NCI-H146 treated with DMSO at 0.1 percent for 48 hours (cell line): ENCODE measurements around the gene PARD6G.

Source experiments
- DNase-seq: peaks from one replicate; lab custom pipeline; 2025; ENCODE audit not compliant: unreplicated experiment; lab: John Stamatoyannopoulos, UW

PARD6G gene

GRCh38 chr18:80147418-80148325, 99.6 kb downstream of the PARD6G start:
- peak; percentile 58 for DNase-seq

- no peak for DNase-seq
Measured at GRCh38 chr18:80147037-80147417, 100.3 kb downstream of the PARD6G start.

GRCh38 chr18:80145196-80145804, 102.0 kb downstream of the PARD6G start:
- DNase-seq, result no peak

GRCh38 chr18:80143881-80144280, 103.4 kb downstream of the PARD6G start:
- DNase-seq, result no peak

- no peak for DNase-seq
Measured at GRCh38 chr18:80140455-80140985, 106.8 kb downstream of the PARD6G start.

- DNase-seq, result no peak
Measured at GRCh38 chr18:80137976-80138375, 109.3 kb downstream of the PARD6G start.

GRCh38 chr18:80137137-80137536, 110.2 kb downstream of the PARD6G start:
- DNase-seq, result no peak

GRCh38 chr18:80136679-80137078, 110.6 kb downstream of the PARD6G start:
- DNase-seq, result no peak

- DNase-seq, result no peak
Measured at GRCh38 chr18:80135136-80135535, 112.2 kb downstream of the PARD6G start.

GRCh38 chr18:80133124-80133523, 114.2 kb downstream of the PARD6G start:
- no peak for DNase-seq

GRCh38 chr18:80132180-80132812, 115.0 kb downstream of the PARD6G start:
- no peak for DNase-seq

- DNase-seq, result no peak
Measured at GRCh38 chr18:80130555-80130954, 116.8 kb downstream of the PARD6G start.

GRCh38 chr18:80129672-80130367, 117.5 kb downstream of the PARD6G start:
- no peak for DNase-seq

- DNase-seq, result no peak
Measured at GRCh38 chr18:80127635-80128034, 119.7 kb downstream of the PARD6G start.

- no peak for DNase-seq
Measured at GRCh38 chr18:80126797-80127196, 120.5 kb downstream of the PARD6G start.

GRCh38 chr18:80124131-80124530, 123.2 kb downstream of the PARD6G start:
- no peak for DNase-seq

- no peak for DNase-seq
Measured at GRCh38 chr18:80120932-80121331, 126.4 kb downstream of the PARD6G start.

GRCh38 chr18:80119111-80119510, 128.2 kb downstream of the PARD6G start:
- no peak for DNase-seq

- DNase-seq, result no peak
Measured at GRCh38 chr18:80115035-80115434, 132.3 kb downstream of the PARD6G start.

GRCh38 chr18:80112624-80113248, 134.6 kb downstream of the PARD6G start:
- no peak for DNase-seq

- peak; percentile 50 for DNase-seq
Measured at GRCh38 chr18:80109676-80110078, 137.6 kb downstream of the PARD6G start.
